Suprapubic skin (tissue), 4 donors: ENCODE measurements around the gene RAB11FIP2. TPM values are rescaled to one million over a fixed set of nuclear protein-coding genes. Genes with fewer than 3 reads are reported as not detected.

ENCODE experiments used
- DNase-seq, 2 donors: peaks; one replicate each; pipeline ENCODE4 v3.0.0-alpha.2; 2019; ENCODE audit warnings: low spot score in 2 of 2
- H3K27ac ChIP-seq: fragments of 200-600 bp; sonication (generic); one replicate; pipeline ENCODE4 v1.5.1; 2019
- H3K27me3 ChIP-seq: fragments of 200-600 bp; sonication (generic); one replicate; pipeline ENCODE4 v1.5.1; 2019
- H3K36me3 ChIP-seq: fragments of 200-600 bp; sonication (generic); one replicate; pipeline ENCODE4 v1.5.1; 2019
- H3K4me1 ChIP-seq: fragments of 200-600 bp; sonication (generic); one replicate; pipeline ENCODE4 v1.5.1; 2019
- H3K4me3 ChIP-seq: fragments of 200-600 bp; sonication (generic); one replicate; pipeline ENCODE4 v1.5.1; 2019; ENCODE audit warnings: mild to moderate bottlenecking
- H3K9me3 ChIP-seq: fragments of 200-600 bp; sonication (generic); one replicate; pipeline ENCODE4 v1.5.1; 2019
- CTCF ChIP-seq, 2 donors: fragments of 200-600 bp in 1 of 2; fragments of 450-650 bp in 1 of 2; sonication (generic) in 1 of 2; IDR thresholded peaks; one replicate each; pipeline ENCODE4 v1.5.1; 2016 to 2019; ENCODE audit warnings: antibody characterized with exemption in 2 of 2, mild to moderate bottlenecking in 1 of 2, moderate library complexity in 1 of 2
- EP300 ChIP-seq: sonication (generic); formaldehyde crosslinking; IDR thresholded peaks from one replicate; pipeline ENCODE4 v1.6.1; 2017; ENCODE audit warnings: antibody characterized with exemption
- POLR2A ChIP-seq, 2 donors: fragments of 450-650 bp; IDR thresholded peaks; one replicate each; pipeline ENCODE4 v1.6.1; 2017; ENCODE audit warnings: antibody characterized with exemption in 2 of 2, mild to moderate bottlenecking in 2 of 2, moderate library complexity in 2 of 2
- POLR2AphosphoS5 ChIP-seq, 3 donors: sonication (generic); formaldehyde crosslinking; IDR thresholded peaks; one replicate each; pipeline ENCODE4 v1.6.1; 2017; ENCODE audit warnings: antibody characterized with exemption in 3 of 3
- WGBS: methylation state at CpG from one replicate; pipeline ENCODE4 v1.1.5; 2018; 5-methylcytosine and 5-hydroxymethylcytosine counted together
- total RNA-seq, 4 donors: library from RNA; depleted of rRNA; stranded (reverse); fragments of >200 nt; gene quantifications; one replicate each; pipeline ENCODE4 v1.1.0, GENCODE V29; 2016

RAB11FIP2 gene
- total RNA-seq, 4 donors from 2014 or later = 10.2 to 29.0 (median 13.0) TPM

GRCh38 chr10:118052816-118053215 is 6.1 kb upstream of the RAB11FIP2 start:
- H3K4me3 ChIP-seq = no peak overlapping the region
- TF ChIP-seq CTCF (IDR thresholded peaks at IDR 0.05) (no peak), POLR2A (IDR thresholded peaks at IDR 0.05) (no peak), POLR2AphosphoS5 (IDR thresholded peaks at IDR 0.05) (no peak), EP300 (no peak)
- WGBS = 87% methylated on average over 2 of the region's 2 CpGs
- peaks cover 6% of the 10 kb centered on the region for H3K4me1 ChIP-seq
- no peak for DNase-seq
- H3K27me3 ChIP-seq = no peaks in the 10 kb centered on the region
- no peak overlapping the region for H3K27ac ChIP-seq
- no peaks in the 10 kb centered on the region for H3K36me3 ChIP-seq
- no peaks in the 10 kb centered on the region for H3K9me3 ChIP-seq

GRCh38 chr10:118047880-118048279 is 1.1 kb upstream of the RAB11FIP2 start:
- WGBS = 70% methylated on average over 5 of the region's 5 CpGs
- Histone ChIP-seq H3K27me3 (no peaks in the 10 kb centered on the region), H3K27ac (no peak overlapping the region), H3K9me3 (no peaks in the 10 kb centered on the region), H3K4me3 (no peak overlapping the region), H3K36me3 (no peaks in the 10 kb centered on the region), H3K4me1 (peaks cover 30% of the 10 kb centered on the region)
- TF ChIP-seq POLR2AphosphoS5 (IDR thresholded peaks at IDR 0.05) (no peak), CTCF (IDR thresholded peaks at IDR 0.05) (no peak), POLR2A (IDR thresholded peaks at IDR 0.05) (no peak), EP300 (no peak)
- no peak for DNase-seq

- Histone ChIP-seq H3K36me3 (no peaks in the 10 kb centered on the region), H3K4me3 (peak overlapping the region; percentile 83), H3K27ac (peak overlapping the region; percentile 97), H3K27me3 (no peaks in the 10 kb centered on the region), H3K9me3 (no peaks in the 10 kb centered on the region), H3K4me1 (peaks cover 34% of the 10 kb centered on the region)
- TF ChIP-seq POLR2AphosphoS5 (IDR thresholded peaks at IDR 0.05) = no peak
- DNase-seq = no peak
- WGBS = 49% methylated on average over 18 of the region's 22 CpGs
Measured at GRCh38 chr10:118047157-118047719, 497 bp upstream of the RAB11FIP2 start.

GRCh38 chr10:118045837-118046394 is 825 bp downstream of the RAB11FIP2 start:
- WGBS = 2% methylated on average over 7 of the region's 14 CpGs
- H3K27me3 ChIP-seq = no peaks in the 10 kb centered on the region
- H3K9me3 ChIP-seq = no peaks in the 10 kb centered on the region
- DNase-seq = peak; percentile 77 to 83
- H3K4me1 ChIP-seq = peaks cover 45% of the 10 kb centered on the region
- TF ChIP-seq POLR2A (IDR thresholded peaks at IDR 0.05) = no peak
- TF ChIP-seq POLR2AphosphoS5 (IDR thresholded peaks at IDR 0.05) = peak in 1 of 3 donors; percentile 48
- TF ChIP-seq EP300 = no peak
- peak overlapping the region; percentile 97 for H3K27ac ChIP-seq
- H3K36me3 ChIP-seq = no peaks in the 10 kb centered on the region
- peak overlapping the region; percentile 83 for H3K4me3 ChIP-seq

GRCh38 chr10:118045158-118045836 is 1.4 kb downstream of the RAB11FIP2 start:
- H3K36me3 ChIP-seq = no peaks in the 10 kb centered on the region
- peak overlapping the region; percentile 83 for H3K4me3 ChIP-seq
- no peak for DNase-seq
- H3K9me3 ChIP-seq = no peaks in the 10 kb centered on the region
- TF ChIP-seq POLR2AphosphoS5 (IDR thresholded peaks at IDR 0.05) (no peak), CTCF (IDR thresholded peaks at IDR 0.05) (no peak), POLR2A (IDR thresholded peaks at IDR 0.05) (no peak), EP300 (no peak)
- 25% methylated on average over 8 of the region's 8 CpGs for WGBS
- H3K27ac ChIP-seq = peak overlapping the region; percentile 97
- no peaks in the 10 kb centered on the region for H3K27me3 ChIP-seq
- H3K4me1 ChIP-seq = peaks cover 46% of the 10 kb centered on the region

GRCh38 chr10:118042827-118043242 is 3.9 kb downstream of the RAB11FIP2 start:
- H3K27ac ChIP-seq = no peak overlapping the region
- H3K36me3 ChIP-seq = no peaks in the 10 kb centered on the region
- peaks cover 46% of the 10 kb centered on the region for H3K4me1 ChIP-seq
- H3K4me3 ChIP-seq = no peak overlapping the region
- H3K9me3 ChIP-seq = no peaks in the 10 kb centered on the region
- TF ChIP-seq POLR2A (IDR thresholded peaks at IDR 0.05) (no peak), CTCF (IDR thresholded peaks at IDR 0.05) (no peak), POLR2AphosphoS5 (IDR thresholded peaks at IDR 0.05) (no peak), EP300 (no peak)
- no peak for DNase-seq
- H3K27me3 ChIP-seq = no peaks in the 10 kb centered on the region
- 33% methylated on average over 2 of the region's 2 CpGs for WGBS
